Activated naive CD4-positive, alpha-beta T cell treated with anti-CD3 and anti-CD28 coated beads, Interleukin-2, amount 50 U/mL, for 16 hours (primary cell): ENCODE results near the gene DLGAP1.

Experiments used
- DNase-seq: peaks from one replicate; pipeline ENCODE4 v3.0.0-alpha.2; 2020

The DLGAP1 gene

GRCh38 chr18:3649633-3650426 is 805.3 kb downstream of the DLGAP1 start:
- DNase-seq = no peak

- no peak for DNase-seq
These were observed 805.9 kb downstream of the DLGAP1 start for GRCh38 chr18:3649135-3649632.

GRCh38 chr18:3648641-3649040 is 806.5 kb downstream of the DLGAP1 start:
- DNase-seq = no peak

GRCh38 chr18:3648200-3648599 is 806.9 kb downstream of the DLGAP1 start:
- no peak for DNase-seq

- no peak for DNase-seq
These were observed 807.5 kb downstream of the DLGAP1 start for GRCh38 chr18:3647636-3648035.

GRCh38 chr18:3645384-3646156 is 809.5 kb downstream of the DLGAP1 start:
- no peak for DNase-seq

GRCh38 chr18:3634250-3634939 is 820.7 kb downstream of the DLGAP1 start:
- no peak for DNase-seq

GRCh38 chr18:3631887-3632286 is 823.2 kb downstream of the DLGAP1 start:
- no peak for DNase-seq

GRCh38 chr18:3626929-3627458 is 828.1 kb downstream of the DLGAP1 start:
- DNase-seq = no peak

- no peak for DNase-seq
These were observed 829.4 kb downstream of the DLGAP1 start for GRCh38 chr18:3625742-3626091.

- DNase-seq = peak; percentile 72
These were observed 830.0 kb downstream of the DLGAP1 start for GRCh38 chr18:3624935-3625741.

GRCh38 chr18:3624546-3624934 is 830.6 kb downstream of the DLGAP1 start:
- DNase-seq = no peak

- no peak for DNase-seq
These were observed 831.1 kb downstream of the DLGAP1 start for GRCh38 chr18:3623769-3624545.

- no peak for DNase-seq
These were observed 834.7 kb downstream of the DLGAP1 start for GRCh38 chr18:3620146-3621119.

- DNase-seq = no peak
These were observed 835.4 kb downstream of the DLGAP1 start for GRCh38 chr18:3619746-3620145.

- DNase-seq = no peak
These were observed 835.9 kb downstream of the DLGAP1 start for GRCh38 chr18:3619222-3619621.

- no peak for DNase-seq
These were observed 838.4 kb downstream of the DLGAP1 start for GRCh38 chr18:3616744-3617143.

- no peak for DNase-seq
These were observed 839.0 kb downstream of the DLGAP1 start for GRCh38 chr18:3616142-3616541.

- DNase-seq = no peak
These were observed 839.6 kb downstream of the DLGAP1 start for GRCh38 chr18:3615374-3615985.

GRCh38 chr18:3612315-3612714 is 842.8 kb downstream of the DLGAP1 start:
- DNase-seq = no peak
